NT2/D1 (cell line): Measurements from ENCODE around the gene OSBPL6.

ENCODE experiments used
- DNase-seq: peaks from one replicate; pipeline ENCODE4 v3.0.0-alpha.2; 2011; ENCODE audit warnings: low read depth, low spot score
- H3K27me3 ChIP-seq: 2 replicates; pipeline ENCODE4 v1.6.0; 2011; ENCODE audit warnings: mild to moderate bottlenecking; ENCODE audit not compliant: insufficient read length, insufficient read depth
- H3K36me3 ChIP-seq: 2 replicates; pipeline ENCODE4 v1.6.1; 2011; ENCODE audit warnings: mild to moderate bottlenecking, low read length, mixed read lengths; ENCODE audit not compliant: insufficient read depth, insufficient read length
- H3K4me1 ChIP-seq: 2 replicates; pipeline ENCODE4 v1.5.1; 2011; ENCODE audit not compliant: insufficient read depth, insufficient read length
- H3K4me3 ChIP-seq: 2 replicates; pipeline ENCODE4 v1.5.1; 2011; ENCODE audit warnings: low read depth; ENCODE audit not compliant: insufficient read length
- H3K9ac ChIP-seq: 2 replicates; pipeline ENCODE4 v1.6.0; 2011; ENCODE audit warnings: low read depth; ENCODE audit not compliant: insufficient read length
- H3K9me3 ChIP-seq: 2 replicates; pipeline ENCODE4 v1.5.1; 2011; ENCODE audit warnings: mild to moderate bottlenecking, low read length; ENCODE audit not compliant: insufficient read depth
- SUZ12 ChIP-seq: IDR thresholded peaks from 2 replicates; pipeline ENCODE4 v1.6.1; 2011; ENCODE audit not compliant: insufficient read length, insufficient read depth; ENCODE audit errors: extremely low read depth
- YY1 ChIP-seq: IDR thresholded peaks from 2 replicates; pipeline ENCODE4 v1.6.1; 2011; ENCODE audit not compliant: insufficient read length, insufficient read depth
- ZNF274 ChIP-seq: IDR thresholded peaks from 2 replicates; pipeline ENCODE4 v1.6.1; 2011; ENCODE audit warnings: mild to moderate bottlenecking, low read depth, low read length

OSBPL6 gene

GRCh38 chr2:178211460-178211859 is 17.1 kb downstream of the OSBPL6 start:
- H3K36me3 ChIP-seq: no peaks in the 10 kb centered on the region
- no peaks in the 10 kb centered on the region for H3K9me3 ChIP-seq
- H3K4me3 ChIP-seq: no peak overlapping the region
- H3K27me3 ChIP-seq: peaks cover 6% of the 10 kb centered on the region
- TF ChIP-seq YY1 (no peak), SUZ12 (no peak), ZNF274 (no peak)
- H3K9ac ChIP-seq: no peak overlapping the region
- DNase-seq: no peak
- H3K4me1 ChIP-seq: peaks cover 10% of the 10 kb centered on the region

- H3K27me3 ChIP-seq: peaks cover 6% of the 10 kb centered on the region
- H3K4me3 ChIP-seq: no peak overlapping the region
- no peak overlapping the region for H3K9ac ChIP-seq
- no peaks in the 10 kb centered on the region for H3K36me3 ChIP-seq
- peak; percentile 91 for DNase-seq
- TF ChIP-seq YY1: no peak
- TF ChIP-seq ZNF274: no peak
- no peak for TF ChIP-seq SUZ12
- no peaks in the 10 kb centered on the region for H3K9me3 ChIP-seq
- H3K4me1 ChIP-seq: peaks cover 10% of the 10 kb centered on the region
Measured at GRCh38 chr2:178211943-178212342, 17.6 kb downstream of the OSBPL6 start.

- Histone ChIP-seq H3K27me3 (peaks cover 6% of the 10 kb centered on the region), H3K36me3 (peaks cover 5% of the 10 kb centered on the region), H3K9ac (no peak overlapping the region), H3K4me1 (peaks cover 10% of the 10 kb centered on the region), H3K9me3 (peaks cover 13% of the 10 kb centered on the region; the same call in 1 of the 2 replicates), H3K4me3 (no peak overlapping the region)
- no peak for TF ChIP-seq SUZ12
- TF ChIP-seq YY1: no peak
- TF ChIP-seq ZNF274: no peak
- no peak for DNase-seq
Measured at GRCh38 chr2:178213991-178214390, 19.7 kb downstream of the OSBPL6 start.

GRCh38 chr2:178219247-178219646 is 24.9 kb downstream of the OSBPL6 start:
- DNase-seq: no peak
- Histone ChIP-seq H3K27me3 (no peaks in the 10 kb centered on the region), H3K36me3 (peaks cover 5% of the 10 kb centered on the region), H3K9ac (no peak overlapping the region), H3K4me1 (no peaks in the 10 kb centered on the region), H3K4me3 (no peak overlapping the region), H3K9me3 (peaks cover 13% of the 10 kb centered on the region; the same call in 1 of the 2 replicates)
- TF ChIP-seq ZNF274 (no peak), SUZ12 (no peak), YY1 (no peak)

GRCh38 chr2:178220814-178221213 is 26.5 kb downstream of the OSBPL6 start:
- no peak for TF ChIP-seq YY1
- TF ChIP-seq ZNF274: no peak
- TF ChIP-seq SUZ12: no peak
- H3K4me1 ChIP-seq: no peaks in the 10 kb centered on the region
- peaks cover 13% of the 10 kb centered on the region; the same call in 1 of the 2 replicates for H3K9me3 ChIP-seq
- peaks cover 5% of the 10 kb centered on the region for H3K36me3 ChIP-seq
- no peak overlapping the region for H3K9ac ChIP-seq
- no peak for DNase-seq
- no peak overlapping the region for H3K4me3 ChIP-seq
- H3K27me3 ChIP-seq: no peaks in the 10 kb centered on the region

GRCh38 chr2:178221556-178221955 is 27.2 kb downstream of the OSBPL6 start:
- TF ChIP-seq ZNF274: no peak
- no peak for TF ChIP-seq SUZ12
- no peak for TF ChIP-seq YY1
- H3K27me3 ChIP-seq: no peaks in the 10 kb centered on the region
- DNase-seq: no peak

GRCh38 chr2:178223806-178224205 is 29.5 kb downstream of the OSBPL6 start:
- no peak overlapping the region for H3K4me3 ChIP-seq
- H3K4me1 ChIP-seq: peaks cover 4% of the 10 kb centered on the region
- peaks cover 2% of the 10 kb centered on the region; the same call in 1 of the 2 replicates for H3K9me3 ChIP-seq
- no peaks in the 10 kb centered on the region for H3K27me3 ChIP-seq
- TF ChIP-seq YY1 (no peak), SUZ12 (no peak), ZNF274 (no peak)
- no peak overlapping the region for H3K9ac ChIP-seq
- H3K36me3 ChIP-seq: no peaks in the 10 kb centered on the region
- DNase-seq: no peak

More at GRCh38 chr2:178221556-178221955, 27.2 kb downstream of the OSBPL6 start:
- H3K9me3 ChIP-seq: peaks cover 13% of the 10 kb centered on the region; the same call in 1 of the 2 replicates
- H3K4me1 ChIP-seq: peaks cover 4% of the 10 kb centered on the region
- H3K36me3 ChIP-seq: peaks cover 5% of the 10 kb centered on the region
- no peak overlapping the region for H3K9ac ChIP-seq
- H3K4me3 ChIP-seq: no peak overlapping the region
